LNCaP clone FGC (cell line): ENCODE measurements around the gene AAR2.

ENCODE experiments used
- DNase-seq: peaks from one replicate; pipeline ENCODE4 v3.0.0-alpha.2; 2011; ENCODE audit warnings: low read depth
- H3K4me3 ChIP-seq: 2 replicates; pipeline ENCODE4 v1.5.1; 2011; ENCODE audit warnings: mild to moderate bottlenecking, low read depth, low read length, control low read depth
- TF ChIP-seq, protein P1 (sequence below): IDR thresholded peaks from 2 replicates; pipeline ENCODE4 v1.5.1; 2012; ENCODE audit warnings: mild to moderate bottlenecking; ENCODE audit not compliant: control insufficient read depth, insufficient read depth; ENCODE audit errors: extremely low read depth

AAR2 gene

DNA sequence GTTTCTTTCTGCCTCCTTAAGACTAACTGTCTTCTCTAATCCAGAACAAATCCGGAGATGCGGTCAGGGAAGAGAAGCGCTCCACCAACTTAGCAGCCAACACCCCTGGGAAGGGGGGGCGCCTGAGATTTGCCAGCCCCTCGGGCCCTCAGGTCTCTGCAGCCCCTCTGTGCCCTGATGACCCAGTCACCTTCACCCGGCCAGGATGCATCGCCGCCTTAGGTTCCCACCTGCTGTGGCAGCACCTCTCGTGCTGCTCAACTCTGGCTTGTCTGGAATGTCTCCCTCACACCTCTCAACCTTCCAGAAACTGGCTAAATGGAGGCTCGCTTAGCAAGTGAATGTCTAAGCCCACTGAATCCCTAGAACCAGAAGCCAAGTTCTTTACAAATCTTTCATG lies 28.0 kb upstream of the AAR2 start:
- TF ChIP-seq, protein P1, sequence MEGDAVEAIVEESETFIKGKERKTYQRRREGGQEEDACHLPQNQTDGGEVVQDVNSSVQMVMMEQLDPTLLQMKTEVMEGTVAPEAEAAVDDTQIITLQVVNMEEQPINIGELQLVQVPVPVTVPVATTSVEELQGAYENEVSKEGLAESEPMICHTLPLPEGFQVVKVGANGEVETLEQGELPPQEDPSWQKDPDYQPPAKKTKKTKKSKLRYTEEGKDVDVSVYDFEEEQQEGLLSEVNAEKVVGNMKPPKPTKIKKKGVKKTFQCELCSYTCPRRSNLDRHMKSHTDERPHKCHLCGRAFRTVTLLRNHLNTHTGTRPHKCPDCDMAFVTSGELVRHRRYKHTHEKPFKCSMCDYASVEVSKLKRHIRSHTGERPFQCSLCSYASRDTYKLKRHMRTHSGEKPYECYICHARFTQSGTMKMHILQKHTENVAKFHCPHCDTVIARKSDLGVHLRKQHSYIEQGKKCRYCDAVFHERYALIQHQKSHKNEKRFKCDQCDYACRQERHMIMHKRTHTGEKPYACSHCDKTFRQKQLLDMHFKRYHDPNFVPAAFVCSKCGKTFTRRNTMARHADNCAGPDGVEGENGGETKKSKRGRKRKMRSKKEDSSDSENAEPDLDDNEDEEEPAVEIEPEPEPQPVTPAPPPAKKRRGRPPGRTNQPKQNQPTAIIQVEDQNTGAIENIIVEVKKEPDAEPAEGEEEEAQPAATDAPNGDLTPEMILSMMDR: no peak
- no peak for DNase-seq
- H3K4me3 ChIP-seq: no peak overlapping the region

DNA sequence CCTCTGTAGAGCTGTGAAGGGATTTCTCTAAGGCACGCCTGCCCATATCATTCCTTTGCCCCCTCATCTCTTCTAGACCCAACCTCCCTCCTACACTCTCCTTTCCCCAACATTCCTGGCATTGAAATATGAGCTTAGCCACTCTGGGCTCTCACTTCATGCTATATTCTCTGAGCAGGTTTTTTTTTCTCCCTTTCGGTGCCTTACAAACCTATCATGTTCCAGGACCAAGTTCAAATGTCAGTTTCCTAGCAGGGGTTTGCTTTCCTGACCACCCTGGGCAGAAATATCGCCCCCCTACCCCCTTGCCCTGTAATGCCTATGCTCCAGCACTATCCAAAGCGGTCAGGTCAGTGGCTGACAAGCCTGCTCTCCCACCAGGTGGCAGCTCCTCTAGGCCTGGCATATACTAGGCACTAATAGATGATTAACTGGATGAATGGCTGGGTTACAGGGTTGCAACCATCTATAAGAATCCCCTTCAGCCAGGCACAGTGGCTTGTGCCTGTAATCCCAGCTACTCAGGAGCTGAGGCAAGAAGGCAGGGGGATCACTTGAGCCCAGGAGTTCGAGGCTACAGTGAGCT lies 25.7 kb upstream of the AAR2 start:
- no peak for DNase-seq
- no peak overlapping the region for H3K4me3 ChIP-seq
- TF ChIP-seq, protein P1: peak; percentile 5; the same call in 1 of the 2 replicates

DNA sequence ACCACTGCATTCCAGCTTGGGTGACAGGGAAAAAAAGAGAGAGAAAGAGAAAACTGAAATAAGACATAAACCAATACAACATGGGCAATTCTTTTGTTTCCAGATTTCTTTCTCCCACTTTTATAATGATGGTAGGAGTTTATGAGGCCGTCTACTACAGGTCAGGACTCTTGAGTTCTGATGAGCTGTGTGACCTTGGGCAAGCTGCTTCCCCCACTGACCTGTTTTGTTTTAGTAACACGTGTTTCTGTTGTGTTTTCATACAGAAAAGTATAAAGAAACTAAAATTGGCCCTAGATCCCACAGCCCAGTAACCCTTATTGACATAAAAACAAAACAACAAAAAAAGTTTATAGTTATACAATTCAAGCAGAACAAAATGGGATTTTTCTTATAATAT lies 22.9 kb upstream of the AAR2 start:
- TF ChIP-seq, protein P1: no peak
- no peak overlapping the region for H3K4me3 ChIP-seq
- no peak for DNase-seq

DNA sequence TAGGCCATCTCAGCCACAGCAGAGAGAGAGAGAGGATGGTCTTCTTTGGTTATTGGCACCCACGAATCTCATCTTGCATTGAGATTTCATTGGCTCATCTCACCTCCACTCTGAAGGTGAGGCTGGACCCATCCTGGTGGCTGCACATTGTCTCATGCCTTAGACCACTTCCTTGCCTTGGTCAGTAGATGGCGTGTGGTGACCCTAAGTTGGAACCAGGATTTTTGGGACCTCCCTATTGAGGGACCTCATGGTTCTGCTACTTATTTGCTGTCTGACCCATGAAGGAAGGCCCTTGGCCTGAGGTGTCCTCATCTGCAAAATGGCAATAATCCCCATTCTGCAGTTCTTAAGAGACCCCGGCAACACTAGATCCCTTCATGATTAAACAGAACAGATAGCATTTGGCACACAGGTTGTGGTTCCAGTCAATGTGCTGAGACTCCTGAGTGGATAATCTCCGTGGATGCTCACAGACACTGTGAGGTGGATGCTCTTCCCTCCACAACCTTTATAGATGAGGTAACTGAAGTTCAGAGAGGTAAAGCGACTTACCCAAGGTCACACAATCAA lies 21.5 kb upstream of the AAR2 start:
- no peak for DNase-seq
- H3K4me3 ChIP-seq: no peak overlapping the region
- TF ChIP-seq, protein P1: peak; percentile 59

DNA sequence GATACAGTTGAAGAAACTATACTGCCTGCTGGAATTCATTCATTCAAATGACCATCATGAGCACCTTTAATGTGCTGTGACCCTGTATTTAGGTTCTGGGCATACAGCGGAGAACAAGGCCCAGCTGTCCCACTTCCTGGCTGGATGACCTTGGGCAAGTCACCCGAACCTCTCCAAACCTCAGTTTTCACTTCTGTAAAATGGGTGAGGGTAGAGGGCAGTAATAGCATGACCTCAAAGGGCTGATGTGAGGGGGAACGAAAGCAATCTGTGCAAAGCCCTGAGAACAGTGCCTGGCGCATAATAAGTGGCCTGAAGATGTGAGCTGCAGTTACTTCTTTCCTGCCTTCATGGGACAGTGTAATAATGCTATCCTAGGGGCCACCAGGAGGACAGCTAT lies 20.5 kb upstream of the AAR2 start:
- TF ChIP-seq, protein P1: no peak
- H3K4me3 ChIP-seq: no peak overlapping the region
- DNase-seq: no peak

DNA sequence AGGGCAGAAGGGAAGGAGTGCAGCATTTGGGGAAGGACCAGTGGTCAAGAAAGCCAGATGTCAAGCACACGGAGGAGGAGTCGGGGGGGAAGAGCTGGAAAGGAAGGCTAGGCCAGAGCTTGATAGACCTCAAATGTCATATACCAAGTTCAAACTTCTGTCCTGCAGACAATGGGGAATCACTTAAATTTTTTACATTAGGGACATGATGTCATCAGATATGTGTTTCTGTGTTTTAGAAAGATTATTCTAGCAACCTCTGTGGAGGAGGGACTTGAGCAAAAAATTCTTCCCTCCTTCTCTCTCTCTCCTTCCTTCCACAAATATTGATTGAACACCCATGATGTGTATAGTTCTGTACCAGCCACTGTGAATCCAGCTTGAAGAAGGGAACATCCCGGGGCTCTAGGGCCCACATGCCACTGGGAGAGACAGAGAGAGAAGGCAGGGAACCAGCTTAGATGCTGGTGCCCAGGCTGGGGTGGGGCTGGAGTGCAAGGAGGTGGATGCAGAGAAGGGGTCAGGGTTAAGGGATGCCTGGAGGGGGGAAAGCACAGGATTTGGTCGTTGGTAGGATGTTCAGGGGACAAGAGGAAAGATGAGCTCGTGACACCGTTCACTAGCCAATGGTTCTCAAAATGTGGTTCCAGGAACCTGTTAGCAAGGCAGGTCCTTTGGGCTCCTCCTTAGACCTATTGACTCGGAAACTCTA lies 19.8 kb upstream of the AAR2 start:
- no peak for DNase-seq
- no peak overlapping the region for H3K4me3 ChIP-seq
- TF ChIP-seq, protein P1: no peak

DNA sequence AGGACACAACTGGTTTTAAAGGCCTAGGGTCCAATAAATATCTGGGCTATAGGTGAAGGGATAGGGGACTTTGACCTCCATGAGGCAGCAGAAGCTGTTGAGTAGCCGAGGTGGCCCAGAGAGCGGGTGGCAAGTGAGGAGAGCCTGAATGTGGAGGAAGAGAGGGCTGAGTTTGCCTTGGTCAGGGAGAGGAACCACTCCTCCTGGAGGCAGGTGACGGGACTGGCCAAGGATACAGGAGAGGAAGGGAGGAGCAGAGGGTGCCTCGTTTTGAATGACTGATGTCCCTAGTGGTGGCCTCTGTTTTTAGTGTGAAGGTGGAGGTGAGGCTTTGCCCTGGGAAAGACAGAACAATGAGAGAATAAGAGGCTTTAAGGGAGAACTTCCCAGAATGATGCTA lies 19.1 kb upstream of the AAR2 start:
- no peak overlapping the region for H3K4me3 ChIP-seq
- no peak for DNase-seq
- TF ChIP-seq, protein P1: peak; percentile 16; the same call in 1 of the 2 replicates
